GM12878 (cell line): ENCODE data around the gene SPOP. TPM values are rescaled to one million over a fixed set of nuclear protein-coding genes. Genes with fewer than 3 reads are reported as not detected.

Source experiments
- ATAC-seq: fragments of 200-7000 bp; cut with Tn5 transposase; 3 replicates; pipeline ENCODE4 v1.9.1; 2020; ENCODE audit warnings: mild to moderate bottlenecking, moderate library complexity
- BruUV-seq: library from RNA; stranded (reverse); fragments of 400-500 nt; replicated peaks from 2 replicates; lab custom pipeline; 2021; lab: Mats Ljungman, UMichigan
- CTCF ChIA-PET: fragments of 300-600 bp; sonication (Branson Sonifier 250); formaldehyde crosslinking; extraction: SDS; loops from one replicate; lab custom pipeline; 2021; ENCODE audit warnings: inconsistent platforms; lab: Yijun Ruan, JAX
- POLR2A ChIA-PET: fragments of 350-600 bp; formaldehyde crosslinking; extraction: SDS; loops from one replicate; lab custom pipeline; 2021; ENCODE audit warnings: inconsistent platforms; lab: Charles Lee
- RAD21 ChIA-PET: fragments of 300-600 bp; sonication (Branson Sonifier 250); formaldehyde crosslinking; loops from one replicate; lab custom pipeline; 2023; ENCODE audit warnings: antibody characterized with exemption; ENCODE audit not compliant: unreplicated experiment; lab: Charles Lee
- SMC1A ChIA-PET: fragments of 300-600 bp; sonication (Branson Sonifier 250); formaldehyde crosslinking; loops from one replicate; lab custom pipeline; 2023; ENCODE audit not compliant: unreplicated experiment, uncharacterized antibody; lab: Charles Lee
- DNase-seq: peaks from one replicate; pipeline ENCODE4 v3.0.0-alpha.2; 2011; ENCODE audit warnings: low read depth, low spot score
- FAIRE-seq: peaks from 3 replicates; lab custom pipeline; 2011; peaks lifted over from hg19 to GRCh38; lab: Jason Lieb, UNC
- H2AFZ ChIP-seq: 2 replicates; pipeline ENCODE4 v1.6.0; 2011; ENCODE audit warnings: low read depth, low read length, control low read depth; ENCODE audit not compliant: control insufficient read depth
- H3K27ac ChIP-seq: 2 replicates; pipeline ENCODE4 v1.5.1; 2011; ENCODE audit warnings: control low read depth; ENCODE audit not compliant: control insufficient read depth, insufficient read depth
- H3K27me3 ChIP-seq, 2 experiments: replicated peaks in 1 of 2; 2 replicates each; pipeline versions ENCODE4 v1.6.0 to v1.6.1; 2011; ENCODE audit warnings: low read length in 1 of 2; ENCODE audit not compliant: control insufficient read depth in 2 of 2, insufficient read depth in 2 of 2
- H3K36me3 ChIP-seq, 2 experiments: 2 replicates each; pipeline ENCODE4 v1.5.1; 2011; ENCODE audit warnings: low read length in 1 of 2; ENCODE audit not compliant: control insufficient read depth in 2 of 2, insufficient read depth in 2 of 2
- H3K4me1 ChIP-seq: 2 replicates; pipeline ENCODE4 v1.6.1; 2011; ENCODE audit warnings: mild to moderate bottlenecking, low read length, moderate library complexity, mixed read lengths; ENCODE audit not compliant: control insufficient read depth, insufficient read depth
- H3K4me2 ChIP-seq: 2 replicates; pipeline ENCODE4 v1.6.0; 2011; ENCODE audit warnings: control low read depth; ENCODE audit not compliant: control insufficient read depth, insufficient read depth
- H3K4me3 ChIP-seq: fragments of 200-600 bp; sonication (generic); 2 replicates; pipeline ENCODE4 v1.5.1; 2016
- H3K79me2 ChIP-seq: 2 replicates; pipeline ENCODE4 v1.6.0; 2011; ENCODE audit warnings: low read length; ENCODE audit not compliant: control insufficient read depth, insufficient read depth
- H3K9ac ChIP-seq: 2 replicates; pipeline ENCODE4 v1.8.0; 2011; ENCODE audit warnings: low read length, control low read depth, mixed read lengths; ENCODE audit not compliant: control insufficient read depth, insufficient read depth
- H3K9me3 ChIP-seq: replicated peaks from 3 replicates; pipeline ENCODE4 v1.5.1; 2011; ENCODE audit warnings: mild to moderate bottlenecking, low read length; ENCODE audit not compliant: control insufficient read depth, insufficient read depth
- H4K20me1 ChIP-seq: 2 replicates; pipeline ENCODE4 v1.6.0; 2011; ENCODE audit not compliant: control insufficient read depth, insufficient read depth
- CHD4 ChIP-seq: fragments of 200-600 bp; sonication (generic); IDR thresholded peaks from 2 replicates; pipeline ENCODE4 v1.6.1; 2016; ENCODE audit warnings: mild to moderate bottlenecking
- FOXK2 ChIP-seq: fragments of 450-650 bp; IDR thresholded peaks from 2 replicates; pipeline ENCODE4 v1.6.1; 2017; ENCODE audit warnings: mild to moderate bottlenecking, moderate library complexity
- IKZF1 ChIP-seq: fragments of 450-650 bp; conservative IDR thresholded peaks from 2 replicates; pipeline ENCODE4 v1.6.1; 2017; ENCODE audit warnings: antibody characterized with exemption, mild to moderate bottlenecking
- IRF4 ChIP-seq: IDR thresholded peaks from 2 replicates; pipeline ENCODE4 v1.6.1; 2011; ENCODE audit warnings: low read depth, low read length
- MLLT1 ChIP-seq: fragments of 450-650 bp; IDR thresholded peaks from 2 replicates; pipeline ENCODE4 v1.6.1; 2016; ENCODE audit warnings: mild to moderate bottlenecking
- SIN3A ChIP-seq: IDR thresholded peaks from 2 replicates; pipeline ENCODE4 v1.6.1; 2012; ENCODE audit warnings: low read depth, low read length, improper control_type of control experiment
- SRF ChIP-seq, 2 experiments: IDR thresholded peaks; 2 replicates each; pipeline ENCODE4 v1.6.1; 2011; ENCODE audit warnings: low read depth in 2 of 2, low read length in 2 of 2, mild to moderate bottlenecking in 1 of 2, moderate library complexity in 1 of 2
- YY1 ChIP-seq: IDR thresholded peaks from 2 replicates; pipeline ENCODE4 v1.6.1; 2011; ENCODE audit warnings: low read depth, mild to moderate bottlenecking, low read length
- ZBED1 ChIP-seq: IDR thresholded peaks from 2 replicates; pipeline ENCODE4 v1.6.1; 2016; ENCODE audit warnings: borderline replicate concordance
- WGBS: methylation state at CpG from one replicate; pipeline ENCODE4 v1.1.6; 2016; ENCODE audit warnings: low lambda C conversion rate; ENCODE audit not compliant: insufficient replicate concordance, insufficient coverage; ENCODE audit errors: missing lambda C conversion rate; 5-methylcytosine and 5-hydroxymethylcytosine counted together
- in situ Hi-C: fragments of 300-500 bp; cut with MboI; formaldehyde crosslinking; loops from 9 replicates; pipeline ENCODE4 v1.14.3; 2018; ENCODE audit warnings: mixed read lengths
- intact Hi-C: fragments of 100-400 bp; cut with micrococcal nuclease; formaldehyde crosslinking; loops from one replicate; pipeline ENCODE4 v1.14.2; 2022; ENCODE audit not compliant: unreplicated experiment
- polyA plus RNA-seq, 11 experiments: library from polyadenylated mRNA; depleted of rRNA in 4 of 11; unstranded in 6 of 11; stranded (reverse) in 5 of 11; fragments of >200 nt; fragmentation: Nextera tagmentation in 4 of 11; fragmentation: Illumina TruSeq in 1 of 11; extraction: Ambion mirVana in 4 of 11; extraction: Trizol in 1 of 11; gene quantifications; 1 replicate in 1 of 11; 2 replicates in 10 of 11; pipeline versions ENCODE4 v1.2.1 to v1.2.3, GENCODE V29; 2011 to 2016; ENCODE audit warnings: inconsistent platforms in 2 of 11, missing spikeins in 2 of 11, low read depth in 1 of 11
- total RNA-seq, 4 experiments: library from RNA; depleted of rRNA in 3 of 4; stranded (reverse); fragments of >200 nt in 3 of 4; fragmentation: Illumina TruSeq in 1 of 4; extraction: Trizol in 1 of 4; gene quantifications; 2 replicates each; pipeline versions ENCODE4 v1.2.1 to v1.2.3, GENCODE V29; 2013 to 2021

The SPOP gene
- total and polyA plus RNA-seq, 10 of the 15 experiments (the other 5 are each of a cell fraction or from before 2014, with no cell fraction given) = 35.1 to 80.4 (median 44.7) TPM

GRCh38 chr17:49656247-49656646, 21.6 kb downstream of the SPOP start:
- in situ Hi-C loops = no loop called here
- 100% methylated on average over 1 of the region's 1 CpG for WGBS

GRCh38 chr17:49647256-49647585, 30.7 kb downstream of the SPOP start:
- Histone ChIP-seq H3K4me1 (peaks cover 28% of the 10 kb centered on the region), H3K4me2 (peak overlapping the region; percentile 97), H3K4me3 (no peak overlapping the region), H3K27me3 (no peaks in the 10 kb centered on the region), H3K27ac (no peak overlapping the region; the same call in 1 of the 2 replicates), H3K36me3 (no peaks in the 10 kb centered on the region), H4K20me1 (no peaks in the 10 kb centered on the region), H3K9me3 (no peaks in the 10 kb centered on the region), H3K79me2 (peaks cover 58% of the 10 kb centered on the region), H2AFZ (no peak overlapping the region), H3K9ac (no peak overlapping the region; the same call in 1 of the 2 replicates)
- DNase-seq (no peak), FAIRE-seq (no peak), ATAC-seq (no peak)
- SMC1A ChIA-PET = interaction anchor here (0.9 to 5.2 kb wide), 15 partner anchors 12 to 117 kb away, joined by 3 to 53 read pairs (median 5); no protein-coding TSS in a partner anchor
- WGBS = 89% methylated on average over 7 of the region's 8 CpGs
- RAD21 ChIA-PET = interaction anchor here (1.0 to 1.6 kb wide), 7 partner anchors 14 to 49 kb away, joined by 3 to 7 read pairs (median 4); no protein-coding TSS in a partner anchor
- no TSS peak for BruUV-seq
- TF ChIP-seq SRF (IDR thresholded peaks at IDR 0.05; ENCODE audit: low read depth in 2 of 2, low read length in 2 of 2) (no peak), MLLT1 (peak; percentile 2; the same call in 1 of the 2 replicates)
- CTCF ChIA-PET = interaction anchor here (0.8 to 2.3 kb wide), 8 partner anchors 12 to 409 kb away, joined by 3 to 9 read pairs (median 4); partner anchors contain the start of gene ITGA3
- in situ Hi-C loops = no loop called here
- POLR2A ChIA-PET = interaction anchor here (0.6 to 1.7 kb wide), 8 partner anchors 9 to 119 kb away, joined by 3 to 7 read pairs (median 5); no protein-coding TSS in a partner anchor
- intact Hi-C loops = no loop called here

More at GRCh38 chr17:49656247-49656646, 21.6 kb downstream of the SPOP start:
- ChIA-PET CTCF (interaction anchor here (2.1 kb wide), 1 partner anchor 85 kb away, joined by 4 read pairs; no protein-coding TSS in a partner anchor), POLR2A (interaction anchor here (1.0 kb wide), 1 partner anchor 9 kb away, joined by 6 read pairs; no protein-coding TSS in a partner anchor), SMC1A (interaction anchor here (2.0 kb wide), 1 partner anchor 18 kb away, joined by 6 read pairs; no protein-coding TSS in a partner anchor), RAD21 (no interaction called here)
- no TSS peak for BruUV-seq
- no peaks in the 10 kb centered on the region for H4K20me1 ChIP-seq
- H3K4me1 ChIP-seq = peaks cover 14% of the 10 kb centered on the region
- H3K9ac ChIP-seq = no peak overlapping the region
- H3K4me2 ChIP-seq = no peak overlapping the region
- H3K4me3 ChIP-seq = no peak overlapping the region
- H2AFZ ChIP-seq = no peak overlapping the region
- FAIRE-seq (no peak), DNase-seq (no peak), ATAC-seq (no peak)
- H3K36me3 ChIP-seq = no peaks in the 10 kb centered on the region
- no peak overlapping the region for H3K27ac ChIP-seq
- H3K79me2 ChIP-seq = peaks cover 51% of the 10 kb centered on the region
- no peaks in the 10 kb centered on the region for H3K27me3 ChIP-seq
- TF ChIP-seq CHD4 = no peak
- no peak for TF ChIP-seq SIN3A
- TF ChIP-seq IKZF1 = no peak
- TF ChIP-seq ZBED1 = no peak
- no peak for TF ChIP-seq IRF4
- TF ChIP-seq FOXK2 = no peak
- no peak for TF ChIP-seq YY1
- intact Hi-C loops = no loop called here
- no peaks in the 10 kb centered on the region for H3K9me3 ChIP-seq
